Calu3 (cell line): Measurements from ENCODE around the gene SELE. TPM values are rescaled to one million over a fixed set of nuclear protein-coding genes. Genes with fewer than 3 reads are reported as not detected.

ENCODE experiments used
- BruUV-seq: library from RNA; stranded (reverse); fragments of 400-500 nt; replicated peaks from 2 replicates; lab custom pipeline; 2021; lab: Mats Ljungman, UMichigan
- CTCF ChIA-PET: fragments of 300-600 bp; sonication (Branson Sonifier 250); formaldehyde crosslinking; loops from one replicate; lab custom pipeline; 2022; ENCODE audit warnings: antibody characterized with exemption; lab: Charles Lee
- DNase-seq: peaks from one replicate; pipeline ENCODE4 v3.0.0; 2022
- H3K27ac Mint-ChIP-seq: one replicate; pipeline ENCODE4 v1.8.0; 2022; ENCODE audit warnings: mixed read lengths; ENCODE audit not compliant: unreplicated experiment
- H3K27me3 Mint-ChIP-seq: one replicate; pipeline ENCODE4 v1.8.0; 2022; ENCODE audit warnings: mixed read lengths; ENCODE audit not compliant: unreplicated experiment
- H3K36me3 Mint-ChIP-seq: one replicate; pipeline ENCODE4 v1.8.0; 2022; ENCODE audit warnings: mild to moderate bottlenecking, moderate library complexity, mixed read lengths; ENCODE audit not compliant: insufficient read depth, unreplicated experiment
- H3K4me1 Mint-ChIP-seq: one replicate; pipeline ENCODE4 v1.8.0; 2022; ENCODE audit warnings: mild to moderate bottlenecking, low read depth, mixed read lengths; ENCODE audit not compliant: unreplicated experiment
- H3K4me3 Mint-ChIP-seq: one replicate; pipeline ENCODE4 v1.8.0; 2022; ENCODE audit warnings: mild to moderate bottlenecking, low read depth, moderate library complexity, mixed read lengths; ENCODE audit not compliant: unreplicated experiment
- H3K9me3 Mint-ChIP-seq: one replicate; pipeline ENCODE4 v1.8.0; 2022; ENCODE audit warnings: low read depth, mixed read lengths; ENCODE audit not compliant: unreplicated experiment
- intact Hi-C: fragments of 100-400 bp; cut with micrococcal nuclease; formaldehyde crosslinking; loops from one replicate; pipeline ENCODE4 v1.10.0; 2022; ENCODE audit not compliant: unreplicated experiment
- total RNA-seq: library from RNA; stranded (reverse); gene quantifications from 2 replicates; pipeline ENCODE4 v1.2.3, GENCODE V29; 2022
- TF ChIP-seq, protein P1 (sequence below): fragments of 200-600 bp; IDR thresholded peaks from one replicate; pipeline ENCODE4 v1.8.0; 2022; ENCODE audit warnings: antibody characterized with exemption; ENCODE audit not compliant: unreplicated experiment

SELE gene
- total RNA-seq, 1 experiment from 2014 or later = not detected

DNA sequence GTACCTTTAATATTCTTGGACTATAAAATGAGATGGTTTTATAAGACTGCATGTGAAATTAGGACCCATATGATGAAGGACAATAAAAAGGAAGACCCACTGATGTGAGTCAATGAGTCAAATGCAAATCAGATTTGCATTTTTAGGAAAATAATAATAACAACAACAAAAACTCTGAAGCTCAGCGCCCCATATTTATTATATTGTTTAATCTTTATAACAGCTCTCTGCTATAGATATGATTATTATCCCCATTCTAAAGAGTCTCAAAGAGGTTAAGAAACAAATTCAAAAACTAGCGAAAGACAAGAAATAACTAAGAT lies 21.6 kb downstream of the SELE start:
- intact Hi-C loops = loop anchor here (1.0 to 5.0 kb wide), 3 partner anchors 80 to 126 kb away; partner anchors contain the start of genes F5 and METTL18
- CTCF ChIA-PET = interaction anchor here (0.7 to 1.3 kb wide), 12 partner anchors 14 to 1109 kb away, joined by 3 to 41 read pairs (median 4); partner anchors contain the start of genes F5, METTL18 and SLC19A2
- no peak for DNase-seq
- TF ChIP-seq, protein P1, sequence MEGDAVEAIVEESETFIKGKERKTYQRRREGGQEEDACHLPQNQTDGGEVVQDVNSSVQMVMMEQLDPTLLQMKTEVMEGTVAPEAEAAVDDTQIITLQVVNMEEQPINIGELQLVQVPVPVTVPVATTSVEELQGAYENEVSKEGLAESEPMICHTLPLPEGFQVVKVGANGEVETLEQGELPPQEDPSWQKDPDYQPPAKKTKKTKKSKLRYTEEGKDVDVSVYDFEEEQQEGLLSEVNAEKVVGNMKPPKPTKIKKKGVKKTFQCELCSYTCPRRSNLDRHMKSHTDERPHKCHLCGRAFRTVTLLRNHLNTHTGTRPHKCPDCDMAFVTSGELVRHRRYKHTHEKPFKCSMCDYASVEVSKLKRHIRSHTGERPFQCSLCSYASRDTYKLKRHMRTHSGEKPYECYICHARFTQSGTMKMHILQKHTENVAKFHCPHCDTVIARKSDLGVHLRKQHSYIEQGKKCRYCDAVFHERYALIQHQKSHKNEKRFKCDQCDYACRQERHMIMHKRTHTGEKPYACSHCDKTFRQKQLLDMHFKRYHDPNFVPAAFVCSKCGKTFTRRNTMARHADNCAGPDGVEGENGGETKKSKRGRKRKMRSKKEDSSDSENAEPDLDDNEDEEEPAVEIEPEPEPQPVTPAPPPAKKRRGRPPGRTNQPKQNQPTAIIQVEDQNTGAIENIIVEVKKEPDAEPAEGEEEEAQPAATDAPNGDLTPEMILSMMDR = no peak
- Mint-ChIP-seq H3K36me3 (no peaks in the 10 kb centered on the region), H3K9me3 (peaks cover 2% of the 10 kb centered on the region), H3K27me3 (peaks cover 13% of the 10 kb centered on the region), H3K4me3 (peak overlapping the region; percentile 41), H3K27ac (no peak overlapping the region), H3K4me1 (peaks cover 10% of the 10 kb centered on the region)
- no TSS peak for BruUV-seq

DNA sequence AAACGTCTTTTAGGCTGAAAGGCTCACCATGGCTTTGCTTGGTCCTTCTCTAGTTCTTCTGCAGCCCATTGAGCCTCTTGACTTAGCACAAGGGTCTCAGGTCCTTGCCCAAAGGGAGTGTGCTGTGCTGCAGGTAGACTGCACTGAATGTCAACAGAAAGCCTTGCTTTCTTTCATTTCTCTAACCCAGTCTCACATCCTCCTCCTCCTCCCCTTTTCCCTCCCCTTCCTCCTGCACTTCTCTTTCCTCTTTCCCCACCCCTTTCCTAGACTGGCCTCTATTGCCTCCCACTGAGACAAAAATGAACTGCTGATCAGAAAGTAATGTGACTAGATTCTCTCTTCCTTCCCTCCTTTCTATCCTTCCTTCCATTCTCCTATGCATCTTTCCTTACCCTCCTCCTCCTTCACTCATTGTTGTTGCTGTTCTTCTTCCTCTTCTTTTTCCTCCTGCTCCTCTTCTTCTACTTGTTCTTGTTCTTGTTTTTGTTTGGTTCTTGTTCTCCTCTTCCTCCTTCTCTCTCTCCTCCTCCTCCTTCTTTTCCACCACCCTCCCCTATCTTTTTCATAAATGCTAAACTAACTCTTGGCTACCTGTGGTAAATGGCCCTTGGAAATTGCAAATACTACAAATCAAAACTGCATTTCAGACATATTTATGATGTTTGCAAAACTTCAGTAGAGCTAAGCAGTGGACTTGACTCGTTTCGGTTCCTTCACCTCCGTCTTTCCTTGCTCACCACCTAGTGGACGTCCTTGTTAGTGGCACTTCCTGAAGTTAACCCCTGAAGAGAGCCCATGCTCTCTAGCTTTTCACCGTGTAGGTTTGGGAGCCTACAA lies 22.2 kb downstream of the SELE start, which contains the start of gene SELL:
Gene SELL, minus strand, starts transcription at position 152 of the 840 bp plus-strand sequence. Its CDS starts 122 bp downstream, at position 30.
- BruUV-seq = no TSS peak
- Mint-ChIP-seq H3K36me3 (no peaks in the 10 kb centered on the region), H3K4me1 (peaks cover 10% of the 10 kb centered on the region), H3K27ac (peak within 1 kb of the TSS; percentile 19), H3K4me3 (peak within 1 kb of the TSS; percentile 41), H3K9me3 (peaks cover 2% of the 10 kb centered on the region), H3K27me3 (peaks cover 11% of the 10 kb centered on the region)
- intact Hi-C loops = loop anchor here (1.0 to 5.0 kb wide), 5 partner anchors 81 to 161 kb away; partner anchors contain the start of genes F5 and METTL18
- CTCF ChIA-PET = interaction anchor here (0.7 to 1.3 kb wide), 12 partner anchors 15 to 1108 kb away, joined by 3 to 41 read pairs (median 4); partner anchors contain the start of genes F5, METTL18 and SLC19A2
- DNase-seq = peak; percentile 84
- TF ChIP-seq, protein P1 = peak; percentile 85

DNA sequence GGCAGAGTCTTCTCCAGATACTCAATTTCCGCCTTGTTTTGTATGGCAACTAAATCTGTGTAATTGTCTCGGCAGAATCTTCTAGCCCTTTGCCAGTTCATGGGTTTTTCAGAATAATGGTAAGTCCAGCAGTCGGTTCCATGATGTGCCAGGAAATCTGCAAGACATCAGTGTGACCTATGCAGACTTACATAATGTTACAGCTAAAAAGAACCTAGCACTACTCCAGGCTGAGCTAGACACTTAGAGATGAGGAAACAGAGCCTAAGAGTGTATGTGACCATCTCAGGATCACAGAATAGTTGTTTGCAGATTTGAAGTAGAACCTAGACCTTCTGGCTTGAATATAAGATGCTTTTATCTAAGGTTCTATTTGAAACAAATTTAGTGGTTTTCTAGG lies 25.2 kb downstream of the SELE start:
- Mint-ChIP-seq H3K4me1 (peaks cover 10% of the 10 kb centered on the region), H3K4me3 (no peak overlapping the region), H3K9me3 (no peaks in the 10 kb centered on the region), H3K27me3 (no peaks in the 10 kb centered on the region), H3K36me3 (no peaks in the 10 kb centered on the region), H3K27ac (no peak overlapping the region)
- BruUV-seq = no TSS peak
- DNase-seq = no peak
- intact Hi-C loops = no loop called here
- TF ChIP-seq, protein P1 = no peak
- CTCF ChIA-PET = no interaction called here

DNA sequence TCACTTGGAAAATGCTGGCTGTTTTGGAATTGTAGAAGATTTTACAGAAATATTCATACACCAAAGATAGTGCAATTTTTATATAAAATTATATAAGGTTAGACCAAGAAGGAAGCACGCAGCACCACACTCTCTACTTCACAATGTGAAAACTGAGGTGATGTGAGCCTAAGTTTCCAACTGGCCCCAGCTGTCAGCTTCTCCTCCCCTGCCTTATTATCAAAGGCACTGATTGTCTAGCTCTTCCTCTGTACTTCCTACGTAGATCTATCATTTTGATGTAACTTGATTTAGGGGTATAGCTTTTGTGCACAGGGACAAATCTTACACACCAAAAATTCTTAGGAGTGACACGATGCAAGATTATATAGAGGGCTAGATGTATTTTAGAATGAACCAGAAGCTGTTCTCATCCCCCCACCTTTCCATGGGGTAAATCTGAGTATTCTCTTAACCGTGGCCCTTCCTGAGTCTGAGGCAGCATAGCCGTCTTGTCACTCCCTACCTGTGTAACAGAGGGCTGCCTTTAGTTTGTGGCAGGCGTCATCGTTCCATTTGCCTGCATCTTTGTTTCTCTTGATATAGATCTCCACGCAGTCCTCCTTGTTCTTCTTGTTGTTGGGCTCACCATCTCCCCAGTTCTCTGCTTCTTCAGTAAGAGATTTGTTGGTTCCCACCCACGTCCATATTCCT lies 25.8 kb downstream of the SELE start:
- intact Hi-C loops = no loop called here
- TF ChIP-seq, protein P1 = no peak
- Mint-ChIP-seq H3K36me3 (no peaks in the 10 kb centered on the region), H3K27me3 (no peaks in the 10 kb centered on the region), H3K4me3 (no peak overlapping the region), H3K9me3 (no peaks in the 10 kb centered on the region), H3K27ac (no peak overlapping the region), H3K4me1 (peaks cover 10% of the 10 kb centered on the region)
- CTCF ChIA-PET = no interaction called here
- no TSS peak for BruUV-seq
- no peak for DNase-seq
